Breast epithelium (tissue), 3 donors: ENCODE measurements around the gene PARVA.

Experiments used
- CTCF ChIP-seq, 3 donors: fragments of 450-650 bp; IDR thresholded peaks; one replicate each; pipeline ENCODE4 v1.5.1; 2016 to 2017; ENCODE audit warnings: antibody characterized with exemption in 3 of 3, mild to moderate bottlenecking in 3 of 3, moderate library complexity in 3 of 3
- POLR2AphosphoS5 ChIP-seq, 3 donors: sonication (generic); formaldehyde crosslinking; IDR thresholded peaks; one replicate each; pipeline ENCODE4 v1.6.1; 2017; ENCODE audit warnings: antibody characterized with exemption in 3 of 3

- TF ChIP-seq CTCF (IDR thresholded peaks at IDR 0.05) (no peak), POLR2AphosphoS5 (IDR thresholded peaks at IDR 0.05) (no peak)
These were observed 92.9 kb downstream of the PARVA start for GRCh38 chr11:12470236-12470635.
